Measurements from ENCODE around the gene APOBEC3A.

- TF ChIP-seq CTCF (IDR thresholded peaks at IDR 0.05) (no peak), POLR2A (IDR thresholded peaks at IDR 0.05) (no peak)
Observed at GRCh38 chr22:38921806-38922205, 35.6 kb upstream of the APOBEC3A start.

All from lower leg skin (tissue), 3 donors.